ENCODE measurements around the gene TXNRD3.

DNA sequence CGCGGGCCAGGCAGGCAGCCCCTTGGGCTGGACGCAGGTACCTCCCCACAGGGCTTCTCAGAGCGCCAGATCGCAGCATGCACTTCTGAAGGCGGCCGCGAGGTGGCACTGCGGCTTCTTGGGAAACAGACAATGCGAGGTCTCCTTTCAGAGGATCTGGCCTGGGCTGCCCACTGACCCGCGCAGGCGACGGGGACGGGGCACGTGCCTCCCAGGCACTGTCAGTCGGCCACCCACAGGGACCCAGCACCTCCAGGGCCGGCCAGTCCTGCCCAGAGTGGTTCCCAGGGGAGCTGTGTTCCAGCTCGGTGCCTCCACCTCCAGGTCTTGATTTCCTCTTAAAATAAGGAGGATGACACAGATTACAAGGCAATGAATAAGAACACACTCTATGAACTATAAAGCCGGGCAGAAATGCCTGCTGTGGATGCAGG is 24.4 kb upstream of the TXNRD3 start:
- TF ChIP-seq CTCF (conservative IDR thresholded peaks at IDR 0.05; ENCODE audit: low read depth, low read length) (peak; percentile 85), CEBPB (IDR thresholded peaks at IDR 0.05; ENCODE audit: low read depth, low read length) (no peak), RAD21 (IDR thresholded peaks at IDR 0.05; ENCODE audit: low read length) (peak; percentile 84), POLR2A (IDR thresholded peaks at IDR 0.05; ENCODE audit: low read depth, low read length) (no peak), CHD1 (IDR thresholded peaks at IDR 0.05; ENCODE audit: low read depth, low read length) (no peak), FOS (IDR thresholded peaks at IDR 0.05; ENCODE audit: low read depth, low read length) (no peak), MXI1 (IDR thresholded peaks at IDR 0.05; ENCODE audit: borderline replicate concordance, low read depth, low read length) (0 out of 2 replicates have a peak, but pooled peaks have one; percentile 34), MAFK (IDR thresholded peaks at IDR 0.05; ENCODE audit: low read depth, low read length) (no peak), RFX5 (IDR thresholded peaks at IDR 0.05; ENCODE audit: low read depth, low read length) (no peak), BHLHE40 (IDR thresholded peaks at IDR 0.05; ENCODE audit: low read depth, low read length) (peak; percentile 81)
- TF ChIP-seq, protein P1, sequence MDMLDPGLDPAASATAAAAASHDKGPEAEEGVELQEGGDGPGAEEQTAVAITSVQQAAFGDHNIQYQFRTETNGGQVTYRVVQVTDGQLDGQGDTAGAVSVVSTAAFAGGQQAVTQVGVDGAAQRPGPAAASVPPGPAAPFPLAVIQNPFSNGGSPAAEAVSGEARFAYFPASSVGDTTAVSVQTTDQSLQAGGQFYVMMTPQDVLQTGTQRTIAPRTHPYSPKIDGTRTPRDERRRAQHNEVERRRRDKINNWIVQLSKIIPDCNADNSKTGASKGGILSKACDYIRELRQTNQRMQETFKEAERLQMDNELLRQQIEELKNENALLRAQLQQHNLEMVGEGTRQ (IDR thresholded peaks at IDR 0.05; ENCODE audit: low read depth, low read length): peak; percentile 47; the same call in 1 of the 2 replicates
